ENCODE results near the gene RAX2. TPM values are rescaled to one million over a fixed set of nuclear protein-coding genes. Genes with fewer than 3 reads are reported as not detected.
"Not testable (repeated sequence)": the region's sequence is repeated elsewhere in the genome, so short reads cannot be mapped to it uniquely, and the experiment has no call there.

RAX2 gene
- polyA plus RNA-seq, 1 donor from 2014 or later, result not detected

DNA sequence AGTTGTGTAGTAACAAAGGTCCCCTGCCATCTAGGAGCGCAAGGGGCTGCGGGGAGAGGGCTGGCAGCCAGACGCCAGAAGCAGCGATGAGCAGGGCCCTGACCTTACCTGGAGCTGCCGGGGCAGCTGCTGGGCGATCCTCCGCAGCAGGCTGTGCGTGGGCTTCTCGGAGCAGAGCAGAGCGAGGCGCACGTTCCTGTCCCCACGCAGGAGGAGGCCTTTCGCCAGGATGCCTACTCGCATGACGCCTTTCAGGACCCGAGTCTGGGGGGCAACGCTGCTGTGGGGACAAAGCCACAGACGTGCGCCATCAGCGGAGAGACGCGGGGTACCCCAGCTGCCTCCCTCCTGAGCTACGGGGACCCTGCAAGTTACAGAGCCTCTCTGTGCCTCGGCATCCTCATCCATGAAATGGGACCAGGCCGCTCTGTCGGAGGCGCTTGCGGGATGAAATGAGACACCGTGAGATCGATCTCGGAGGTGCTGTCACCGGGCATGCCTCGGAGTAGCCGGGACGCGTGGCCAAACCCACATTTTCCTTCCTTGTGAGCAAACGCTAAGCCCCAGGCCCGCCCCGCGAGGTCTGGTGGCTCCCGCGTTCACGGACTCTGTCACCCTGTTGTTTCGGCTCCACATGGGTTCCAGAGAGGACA lies 44.7 kb upstream of the RAX2 start:
- Histone ChIP-seq H3K9me2 (ENCODE audit: insufficient read depth, low read length) (no peaks in the 10 kb centered on the region), H3K27ac (ENCODE audit: low read length) (no peak overlapping the region), H2AFZ (ENCODE audit: low read depth, low read length) (no peak overlapping the region), H3K27me3 (ENCODE audit: insufficient read depth, low read depth, low read length) (no peaks in the 10 kb centered on the region), H3F3A (ENCODE audit: insufficient read depth, low read length, poor library complexity, severe bottlenecking) (no peaks in the 10 kb centered on the region), H3K79me2 (replicated peaks; ENCODE audit: insufficient read depth, low read length) (no peaks in the 10 kb centered on the region), H3K9ac (ENCODE audit: low read length) (no peak overlapping the region), H3K9me3 (ENCODE audit: low read length) (no peaks in the 10 kb centered on the region), H3K36me3 (ENCODE audit: insufficient read depth, low read length) (no peaks in the 10 kb centered on the region), H3K4me3 (ENCODE audit: low read length) (no peak overlapping the region), H3K4me2 (ENCODE audit: low read length) (no peak overlapping the region), H4K20me1 (ENCODE audit: insufficient read depth) (no peaks in the 10 kb centered on the region)
- TF ChIP-seq RAD21 (conservative IDR thresholded peaks at IDR 0.05) (no peak), EP300 (conservative IDR thresholded peaks at IDR 0.05; ENCODE audit: poor library complexity, severe bottlenecking) (no peak)

DNA sequence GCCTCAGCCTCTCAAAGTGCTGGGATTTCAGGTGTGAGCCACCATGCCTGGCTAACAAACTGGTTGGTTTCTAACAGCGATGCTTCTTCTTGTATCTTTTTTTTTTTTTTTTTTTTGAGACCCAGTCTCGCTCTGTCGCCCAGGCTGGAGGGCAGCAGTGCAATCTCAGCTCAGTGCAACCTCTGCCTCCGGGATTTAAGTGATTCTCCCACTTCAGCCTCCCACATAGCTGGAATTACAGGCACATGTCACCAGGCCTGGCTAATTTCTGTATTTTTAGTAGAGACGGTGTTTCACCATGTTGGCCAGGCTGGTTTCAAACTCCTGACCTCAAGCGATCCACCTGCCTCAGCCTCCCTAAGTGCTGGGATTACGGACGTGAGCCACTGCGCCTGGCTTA lies 44.1 kb upstream of the RAX2 start:
- not testable (repeated sequence) for H3K9ac ChIP-seq (ENCODE audit: low read length); H2AFZ ChIP-seq (ENCODE audit: low read depth, low read length)

DNA sequence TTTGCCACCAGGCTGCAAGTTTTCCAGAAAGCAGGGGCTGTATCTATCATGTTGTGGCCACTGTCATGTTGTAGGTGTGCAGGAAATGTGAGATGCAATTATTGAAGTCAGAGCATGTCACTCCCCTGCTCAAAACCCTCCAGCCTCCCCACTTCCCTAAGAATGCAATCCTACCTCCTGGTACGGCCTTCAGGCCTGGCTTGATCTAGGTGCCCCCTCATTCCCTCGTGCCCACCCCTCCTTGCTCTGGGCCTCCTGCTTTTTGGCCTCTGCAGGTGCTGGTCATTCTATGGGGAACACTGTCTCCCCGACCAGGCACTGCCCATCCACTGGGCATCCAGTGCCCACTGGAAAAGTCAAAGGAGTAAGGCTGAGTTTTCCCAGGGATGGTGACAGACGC lies 42.6 kb upstream of the RAX2 start:
- no peaks in the 10 kb centered on the region for H3K36me3 ChIP-seq (ENCODE audit: insufficient read depth, low read length)
- no peak overlapping the region for H2AFZ ChIP-seq (ENCODE audit: low read depth, low read length)
- no peaks in the 10 kb centered on the region for H3K9me3 ChIP-seq (ENCODE audit: low read length)
- H3K9me2 ChIP-seq (ENCODE audit: insufficient read depth, low read length), result no peaks in the 10 kb centered on the region
- H3F3A ChIP-seq (ENCODE audit: insufficient read depth, low read length, poor library complexity, severe bottlenecking), result no peaks in the 10 kb centered on the region
- no peak overlapping the region for H3K27ac ChIP-seq (ENCODE audit: low read length)
- TF ChIP-seq MXI1 (conservative IDR thresholded peaks at IDR 0.05; ENCODE audit: poor library complexity, severe bottlenecking) (no peak), TAF1 (IDR thresholded peaks at IDR 0.05; ENCODE audit: low read depth) (no peak), POLR2AphosphoS5 (IDR thresholded peaks at IDR 0.05) (no peak), SMC3 (conservative IDR thresholded peaks at IDR 0.05; ENCODE audit: poor library complexity) (no peak), EZH2 (IDR thresholded peaks at IDR 0.05; ENCODE audit: borderline replicate concordance, insufficient read depth, low read length, poor library complexity, severe bottlenecking) (no peak)
- TF ChIP-seq, protein P1, sequence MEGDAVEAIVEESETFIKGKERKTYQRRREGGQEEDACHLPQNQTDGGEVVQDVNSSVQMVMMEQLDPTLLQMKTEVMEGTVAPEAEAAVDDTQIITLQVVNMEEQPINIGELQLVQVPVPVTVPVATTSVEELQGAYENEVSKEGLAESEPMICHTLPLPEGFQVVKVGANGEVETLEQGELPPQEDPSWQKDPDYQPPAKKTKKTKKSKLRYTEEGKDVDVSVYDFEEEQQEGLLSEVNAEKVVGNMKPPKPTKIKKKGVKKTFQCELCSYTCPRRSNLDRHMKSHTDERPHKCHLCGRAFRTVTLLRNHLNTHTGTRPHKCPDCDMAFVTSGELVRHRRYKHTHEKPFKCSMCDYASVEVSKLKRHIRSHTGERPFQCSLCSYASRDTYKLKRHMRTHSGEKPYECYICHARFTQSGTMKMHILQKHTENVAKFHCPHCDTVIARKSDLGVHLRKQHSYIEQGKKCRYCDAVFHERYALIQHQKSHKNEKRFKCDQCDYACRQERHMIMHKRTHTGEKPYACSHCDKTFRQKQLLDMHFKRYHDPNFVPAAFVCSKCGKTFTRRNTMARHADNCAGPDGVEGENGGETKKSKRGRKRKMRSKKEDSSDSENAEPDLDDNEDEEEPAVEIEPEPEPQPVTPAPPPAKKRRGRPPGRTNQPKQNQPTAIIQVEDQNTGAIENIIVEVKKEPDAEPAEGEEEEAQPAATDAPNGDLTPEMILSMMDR (IDR thresholded peaks at IDR 0.05; ENCODE audit: poor library complexity, severe bottlenecking), result no peak
- no peak overlapping the region for H3K4me3 ChIP-seq (ENCODE audit: low read length)
- H3K9ac ChIP-seq (ENCODE audit: low read length), result no peak overlapping the region
- no peak overlapping the region for H3K4me2 ChIP-seq (ENCODE audit: low read length)
- H3K27me3 ChIP-seq (ENCODE audit: insufficient read depth, low read depth, low read length), result no peaks in the 10 kb centered on the region
- H4K20me1 ChIP-seq (ENCODE audit: insufficient read depth), result no peaks in the 10 kb centered on the region
- no peaks in the 10 kb centered on the region for H3K79me2 ChIP-seq (replicated peaks; ENCODE audit: insufficient read depth, low read length)

More for the DNA sequence above, 44.1 kb upstream of the RAX2 start:
- not testable (repeated sequence) for H4K20me1 ChIP-seq (ENCODE audit: insufficient read depth); H3K4me2 ChIP-seq (ENCODE audit: low read length); H3K4me3 ChIP-seq (ENCODE audit: low read length); H3K27ac ChIP-seq (ENCODE audit: low read length); H3K9me2 ChIP-seq (ENCODE audit: insufficient read depth, low read length); H3K27me3 ChIP-seq (ENCODE audit: insufficient read depth, low read depth, low read length); H3K9me3 ChIP-seq (ENCODE audit: low read length); H3K36me3 ChIP-seq (ENCODE audit: insufficient read depth, low read length); H3K79me2 ChIP-seq (replicated peaks; ENCODE audit: insufficient read depth, low read length); H3F3A ChIP-seq (ENCODE audit: insufficient read depth, low read length, poor library complexity, severe bottlenecking)
